Right lobe of liver (tissue), 4 donors: ENCODE data around the gene EPHB6.

Experiments used
- POLR2A ChIP-seq: fragments of 450-650 bp; IDR thresholded peaks from one replicate; pipeline ENCODE4 v1.6.1; 2017; ENCODE audit warnings: antibody characterized with exemption, mild to moderate bottlenecking
- TF ChIP-seq, protein P1 (sequence below), 4 donors: fragments of 200-600 bp in 3 of 4; fragments of 450-650 bp in 1 of 4; IDR thresholded peaks; one replicate each; pipeline versions ENCODE4 v1.5.1 to v1.8.0; 2016 to 2022; ENCODE audit warnings: antibody characterized with exemption in 4 of 4, mild to moderate bottlenecking in 2 of 4
- donor health status: DM: no; HTN: no; CAD: no.
- donor health status: DM: no; HTN: no; CAD: no.
- donor health status: DM: no; HTN: yes; CAD: no.

DNA sequence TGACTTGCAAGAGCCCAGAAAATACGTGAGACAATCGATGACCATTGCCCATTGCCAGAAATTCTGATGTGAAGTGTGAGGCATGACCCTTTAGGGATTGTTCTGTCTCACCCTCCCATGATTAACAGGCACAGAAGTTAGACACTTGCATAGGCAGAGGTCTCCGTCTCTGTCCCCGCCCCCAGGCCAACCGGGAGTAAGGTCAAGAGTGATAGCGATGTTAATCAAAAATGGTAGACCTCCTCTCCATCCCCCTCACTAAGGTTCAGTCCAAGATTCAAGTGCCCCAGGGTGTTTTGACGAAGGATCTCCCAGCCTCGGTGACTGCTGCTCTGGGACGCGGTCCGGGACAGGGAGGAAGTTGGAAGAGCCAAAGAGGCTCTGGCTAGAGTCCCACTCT, 53.4 kb downstream of the EPHB6 start:
- TF ChIP-seq, protein P1, sequence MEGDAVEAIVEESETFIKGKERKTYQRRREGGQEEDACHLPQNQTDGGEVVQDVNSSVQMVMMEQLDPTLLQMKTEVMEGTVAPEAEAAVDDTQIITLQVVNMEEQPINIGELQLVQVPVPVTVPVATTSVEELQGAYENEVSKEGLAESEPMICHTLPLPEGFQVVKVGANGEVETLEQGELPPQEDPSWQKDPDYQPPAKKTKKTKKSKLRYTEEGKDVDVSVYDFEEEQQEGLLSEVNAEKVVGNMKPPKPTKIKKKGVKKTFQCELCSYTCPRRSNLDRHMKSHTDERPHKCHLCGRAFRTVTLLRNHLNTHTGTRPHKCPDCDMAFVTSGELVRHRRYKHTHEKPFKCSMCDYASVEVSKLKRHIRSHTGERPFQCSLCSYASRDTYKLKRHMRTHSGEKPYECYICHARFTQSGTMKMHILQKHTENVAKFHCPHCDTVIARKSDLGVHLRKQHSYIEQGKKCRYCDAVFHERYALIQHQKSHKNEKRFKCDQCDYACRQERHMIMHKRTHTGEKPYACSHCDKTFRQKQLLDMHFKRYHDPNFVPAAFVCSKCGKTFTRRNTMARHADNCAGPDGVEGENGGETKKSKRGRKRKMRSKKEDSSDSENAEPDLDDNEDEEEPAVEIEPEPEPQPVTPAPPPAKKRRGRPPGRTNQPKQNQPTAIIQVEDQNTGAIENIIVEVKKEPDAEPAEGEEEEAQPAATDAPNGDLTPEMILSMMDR (IDR thresholded peaks at IDR 0.05): no peak
- no peak for TF ChIP-seq POLR2A
